T-helper 17 cell (primary cell): Measurements from ENCODE around the gene MYO1E. TPM values are rescaled to one million over a fixed set of nuclear protein-coding genes. Genes with fewer than 3 reads are reported as not detected.

Experiments
- ATAC-seq: fragments of 150-1000 bp; cut with Tn5 transposase; 2 replicates; pipeline ENCODE4 v1.10.0; 2021; ENCODE audit warnings: mild to moderate bottlenecking, moderate library complexity
- DNase-seq, 3 donors: peaks; one replicate each; pipeline versions ENCODE4 v3.0.0 to v3.0.0-alpha.2; 2020 to 2021
- H3K9me3 ChIP-seq: one replicate; pipeline ENCODE4 v1.7.0; 2013; ENCODE audit warnings: low read length, mild to moderate bottlenecking; ENCODE audit not compliant: control insufficient read depth, poor library complexity, severe bottlenecking
- H3K27ac Mint-ChIP-seq: one replicate; pipeline ENCODE4 v1.8.0; 2022; ENCODE audit warnings: mild to moderate bottlenecking, moderate library complexity, mixed read lengths
- H3K27me3 Mint-ChIP-seq: one replicate; pipeline ENCODE4 v1.8.0; 2022; ENCODE audit warnings: mixed read lengths
- H3K36me3 Mint-ChIP-seq: one replicate; pipeline ENCODE4 v1.8.0; 2022; ENCODE audit warnings: low read depth, mixed read lengths
- H3K4me1 Mint-ChIP-seq: one replicate; pipeline ENCODE4 v1.8.0; 2022; ENCODE audit warnings: mild to moderate bottlenecking, mixed read lengths
- H3K4me3 Mint-ChIP-seq: one replicate; pipeline ENCODE4 v1.8.0; 2022; ENCODE audit warnings: mild to moderate bottlenecking, moderate library complexity, mixed read lengths
- total RNA-seq, 4 donors: library from RNA in 2 of 4; stranded (reverse) in 2 of 4; gene quantifications; one replicate each; pipeline ENCODE4 v1.2.3 and lab custom pipeline; 2022 to 2026

MYO1E gene
- total RNA-seq, 2 donors from 2014 or later, result 4.0 to 4.1 TPM

DNA sequence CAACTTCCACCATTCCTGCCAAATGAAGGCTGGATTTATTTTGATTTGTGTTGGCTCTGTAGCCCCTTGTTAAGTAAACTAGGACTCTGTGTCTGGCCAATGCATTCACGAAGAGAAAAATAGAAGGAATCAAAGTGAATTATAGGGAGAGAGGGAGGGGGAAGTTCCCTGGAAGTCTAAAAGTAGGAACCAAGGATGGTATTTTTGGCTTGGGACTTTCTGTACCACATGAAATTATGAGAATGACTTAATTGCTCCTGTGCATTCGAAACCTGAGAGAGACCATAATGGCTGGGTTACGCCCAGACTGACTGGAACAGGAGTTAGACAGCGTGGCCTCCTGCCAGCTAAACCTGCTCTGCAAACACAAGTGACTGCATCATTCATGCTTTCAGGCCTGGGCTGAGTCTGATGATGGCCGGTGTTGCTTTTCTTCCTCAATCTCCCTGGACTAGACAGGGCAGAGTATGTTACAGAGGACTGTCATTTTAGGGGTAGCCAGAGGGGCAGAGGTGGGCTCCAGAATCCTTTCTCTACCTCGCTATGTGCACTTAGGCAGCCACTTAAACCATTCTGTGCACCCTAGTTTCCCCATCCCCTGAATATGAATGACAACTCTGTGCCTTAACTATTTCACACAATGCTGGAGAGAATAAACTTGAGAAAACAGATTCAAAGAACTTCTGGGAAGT lies 58.9 kb downstream of the MYO1E start:
- H3K4me1 Mint-ChIP-seq, result peaks cover 5% of the 10 kb centered on the region
- H3K9me3 ChIP-seq, result no peaks in the 10 kb centered on the region
- DNase-seq (no peak), ATAC-seq (no peak)
- peaks cover 18% of the 10 kb centered on the region for H3K27me3 Mint-ChIP-seq
- H3K4me3 Mint-ChIP-seq, result no peak overlapping the region
- H3K27ac Mint-ChIP-seq, result no peak overlapping the region
- H3K36me3 Mint-ChIP-seq, result no peaks in the 10 kb centered on the region

DNA sequence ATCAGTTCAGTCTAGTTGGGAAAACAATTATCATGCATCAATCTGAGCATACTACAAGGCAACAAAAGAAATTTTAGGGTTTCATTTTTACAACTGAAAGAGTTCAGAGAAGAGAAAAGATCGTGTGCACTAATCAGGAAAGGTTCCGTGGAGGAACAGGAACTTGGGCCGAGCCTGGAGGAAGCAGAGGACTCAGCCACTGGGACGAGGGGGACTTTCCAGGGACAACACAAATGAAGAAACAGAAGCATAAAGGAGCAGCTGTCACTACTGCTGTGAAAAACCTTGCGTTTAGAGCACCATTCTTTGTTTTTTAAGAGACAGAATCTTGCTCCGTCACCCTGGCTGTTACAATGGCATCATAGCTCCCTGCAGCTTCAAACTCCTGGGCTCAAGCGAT lies 60.5 kb downstream of the MYO1E start:
- Mint-ChIP-seq H3K27me3 (peaks cover 18% of the 10 kb centered on the region), H3K36me3 (no peaks in the 10 kb centered on the region), H3K27ac (no peak overlapping the region), H3K4me1 (peaks cover 2% of the 10 kb centered on the region), H3K4me3 (no peak overlapping the region)
- DNase-seq (no peak), ATAC-seq (no peak)
- H3K9me3 ChIP-seq, result no peaks in the 10 kb centered on the region

DNA sequence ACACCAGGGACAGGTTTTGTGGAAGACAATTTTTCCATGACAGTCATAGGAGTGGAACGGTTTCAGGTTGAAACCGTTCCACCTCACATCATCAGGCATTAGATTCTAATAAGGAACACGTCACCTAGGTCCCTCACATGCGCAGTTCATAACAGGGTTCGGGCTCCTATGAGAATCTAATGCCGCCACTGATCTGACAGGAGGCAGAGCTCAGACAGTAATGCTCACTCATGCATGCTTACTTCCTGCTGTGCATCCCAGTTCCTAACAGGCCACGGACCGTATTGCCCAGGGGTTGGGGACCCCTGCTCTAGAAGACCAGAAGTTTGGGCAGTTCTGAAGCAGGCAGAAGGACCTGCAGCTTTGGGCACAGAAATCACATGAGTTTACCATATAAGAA lies 61.5 kb downstream of the MYO1E start:
- no peaks in the 10 kb centered on the region for H3K36me3 Mint-ChIP-seq
- H3K4me1 Mint-ChIP-seq, result peaks cover 2% of the 10 kb centered on the region
- H3K9me3 ChIP-seq, result no peaks in the 10 kb centered on the region
- ATAC-seq (no peak), DNase-seq (no peak)
- no peak overlapping the region for H3K4me3 Mint-ChIP-seq
- H3K27ac Mint-ChIP-seq, result no peak overlapping the region
- H3K27me3 Mint-ChIP-seq, result peaks cover 18% of the 10 kb centered on the region

DNA sequence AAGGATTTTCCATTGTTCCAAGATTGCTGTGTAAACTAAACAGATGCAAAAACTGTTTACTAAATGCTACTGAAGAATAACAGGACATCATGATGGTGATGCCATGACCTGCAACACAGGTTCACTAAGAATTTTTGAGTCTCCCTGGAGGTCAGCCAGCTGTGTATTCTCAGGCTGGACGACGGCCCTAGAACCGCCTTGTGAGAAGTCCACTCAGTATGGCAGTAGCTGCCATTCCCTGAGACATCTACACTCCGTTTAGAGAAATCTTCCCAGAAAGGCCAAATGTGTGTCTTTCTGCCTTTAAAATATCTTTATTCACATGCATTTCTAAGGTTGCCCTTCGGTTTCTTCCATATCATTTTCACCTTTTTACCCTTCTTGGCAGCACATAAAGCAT lies 63.3 kb downstream of the MYO1E start:
- no peaks in the 10 kb centered on the region for H3K9me3 ChIP-seq
- no peak overlapping the region for H3K4me3 Mint-ChIP-seq
- peaks cover 17% of the 10 kb centered on the region for H3K27me3 Mint-ChIP-seq
- H3K4me1 Mint-ChIP-seq, result no peaks in the 10 kb centered on the region
- H3K27ac Mint-ChIP-seq, result no peak overlapping the region
- DNase-seq, result no peak
- H3K36me3 Mint-ChIP-seq, result no peaks in the 10 kb centered on the region
- ATAC-seq, result no peak

DNA sequence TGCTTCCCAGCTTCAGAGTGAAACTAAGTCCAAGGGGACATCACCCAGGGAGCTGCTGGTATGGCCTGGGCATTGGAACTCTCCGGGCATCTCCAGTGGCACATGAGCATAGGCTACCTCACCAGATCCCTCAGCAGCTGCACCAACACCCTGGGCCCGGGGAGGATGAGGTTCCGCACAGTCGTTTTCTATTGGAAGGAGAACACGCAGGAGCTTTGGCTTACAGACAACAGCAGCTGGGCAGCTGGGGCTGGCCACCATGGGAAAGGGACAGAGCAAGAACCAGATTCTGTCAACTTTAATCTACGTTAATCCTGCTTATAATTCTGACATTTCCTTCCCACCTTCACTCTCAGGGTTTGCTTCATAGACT lies 65.5 kb downstream of the MYO1E start:
- Mint-ChIP-seq H3K4me3 (no peak overlapping the region), H3K27ac (no peak overlapping the region), H3K4me1 (peaks cover 2% of the 10 kb centered on the region), H3K36me3 (no peaks in the 10 kb centered on the region), H3K27me3 (peaks cover 12% of the 10 kb centered on the region)
- DNase-seq (no peak), ATAC-seq (no peak)
- H3K9me3 ChIP-seq, result no peaks in the 10 kb centered on the region

DNA sequence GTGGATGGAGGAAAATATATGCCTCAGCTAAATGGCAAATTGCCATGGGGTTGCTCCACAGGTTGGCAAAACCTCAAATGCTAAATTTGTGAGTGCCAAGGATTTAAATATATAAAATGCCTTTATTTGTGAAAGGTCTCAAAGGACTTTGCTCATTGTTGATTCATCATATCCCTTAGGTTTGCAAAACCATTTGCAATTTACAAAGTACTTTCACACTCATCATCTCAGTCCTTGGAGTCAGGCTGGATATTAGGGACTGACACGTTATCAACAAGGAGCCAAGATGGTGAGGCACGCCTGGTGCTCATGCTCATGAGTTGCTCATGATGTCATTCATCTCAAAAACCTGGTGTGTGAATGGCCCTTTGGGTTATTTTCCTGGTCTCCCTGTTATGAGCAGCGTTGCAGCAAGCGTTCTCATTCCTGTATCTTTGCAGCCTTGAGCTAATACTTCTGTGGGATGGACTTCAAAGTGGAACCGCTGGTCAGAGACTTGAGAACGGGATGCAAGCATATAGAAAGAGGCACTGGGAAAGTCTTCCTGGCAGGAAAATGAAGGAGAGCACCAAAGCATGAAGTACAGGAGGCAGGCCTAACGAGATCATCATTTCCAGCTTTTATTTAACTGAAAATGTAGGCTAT lies 66.0 kb downstream of the MYO1E start:
- no peak overlapping the region for H3K4me3 Mint-ChIP-seq
- H3K27me3 Mint-ChIP-seq, result peaks cover 7% of the 10 kb centered on the region
- H3K4me1 Mint-ChIP-seq, result peaks cover 2% of the 10 kb centered on the region
- ATAC-seq (no peak), DNase-seq (no peak)
- H3K27ac Mint-ChIP-seq, result no peak overlapping the region
- H3K9me3 ChIP-seq, result no peaks in the 10 kb centered on the region
- no peaks in the 10 kb centered on the region for H3K36me3 Mint-ChIP-seq

DNA sequence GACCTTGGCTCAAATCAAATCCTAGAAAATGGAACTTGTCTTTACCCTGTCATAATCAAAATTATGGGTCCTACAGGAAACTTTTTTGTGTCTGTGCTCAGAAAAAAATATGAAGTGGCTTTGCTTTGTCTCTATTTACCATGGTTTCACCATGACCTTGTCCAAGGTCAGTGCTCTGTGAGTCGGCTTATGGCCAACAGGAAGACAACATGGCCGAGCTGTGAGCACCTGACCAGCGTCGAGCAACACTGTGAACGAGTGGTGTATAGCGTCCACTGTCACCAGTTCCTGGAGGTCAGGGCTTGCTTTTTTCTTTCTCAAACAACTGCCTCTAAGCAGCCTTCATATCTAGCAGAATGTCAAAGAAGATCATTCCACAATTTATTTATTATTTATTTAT lies 67.9 kb downstream of the MYO1E start:
- peaks cover 14% of the 10 kb centered on the region for H3K4me1 Mint-ChIP-seq
- peaks cover under 1% of the 10 kb centered on the region for H3K27me3 Mint-ChIP-seq
- no peaks in the 10 kb centered on the region for H3K36me3 Mint-ChIP-seq
- H3K27ac Mint-ChIP-seq, result no peak overlapping the region
- no peaks in the 10 kb centered on the region for H3K9me3 ChIP-seq
- DNase-seq (no peak), ATAC-seq (no peak)
- no peak overlapping the region for H3K4me3 Mint-ChIP-seq

DNA sequence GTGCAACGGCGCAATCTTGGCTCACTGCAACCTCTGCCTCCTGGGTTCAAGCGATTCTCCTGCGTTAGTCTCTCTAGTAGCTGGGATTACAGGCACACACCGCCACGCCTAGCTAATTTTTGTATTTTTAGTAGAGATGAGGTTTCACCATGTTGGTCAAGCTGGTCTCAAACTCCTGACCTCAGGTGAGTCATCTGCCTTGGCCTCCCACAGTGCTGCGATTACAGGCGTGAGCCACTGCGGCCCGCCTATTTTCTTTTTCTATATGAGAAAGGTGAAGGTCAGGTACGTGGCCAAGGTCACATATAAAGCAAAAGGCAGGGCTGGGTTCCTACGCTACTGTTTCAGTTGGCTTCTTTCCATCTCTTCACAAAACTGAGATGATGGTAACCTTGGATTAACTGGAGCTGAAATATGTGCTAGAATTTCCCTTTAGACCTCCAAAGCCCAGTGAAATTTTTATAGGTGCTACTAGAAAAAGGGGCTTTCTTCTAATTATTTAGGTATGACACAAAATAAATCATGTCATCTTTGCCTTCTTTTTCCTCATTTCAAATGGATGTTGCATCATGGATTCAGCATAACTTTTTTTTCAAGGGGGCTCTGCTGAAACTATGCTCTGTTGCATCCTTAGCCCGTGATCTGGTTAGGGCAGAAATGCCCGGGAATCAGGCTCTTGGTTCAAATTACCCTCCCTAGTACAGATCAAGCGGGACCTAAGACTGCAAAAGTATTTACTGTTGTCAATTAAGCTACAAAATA lies 68.5 kb downstream of the MYO1E start:
- H3K9me3 ChIP-seq, result no peaks in the 10 kb centered on the region
- Mint-ChIP-seq H3K4me1 (peaks cover 18% of the 10 kb centered on the region), H3K4me3 (no peak overlapping the region), H3K36me3 (no peaks in the 10 kb centered on the region), H3K27ac (no peak overlapping the region), H3K27me3 (no peaks in the 10 kb centered on the region)
- DNase-seq (no peak), ATAC-seq (no peak)

DNA sequence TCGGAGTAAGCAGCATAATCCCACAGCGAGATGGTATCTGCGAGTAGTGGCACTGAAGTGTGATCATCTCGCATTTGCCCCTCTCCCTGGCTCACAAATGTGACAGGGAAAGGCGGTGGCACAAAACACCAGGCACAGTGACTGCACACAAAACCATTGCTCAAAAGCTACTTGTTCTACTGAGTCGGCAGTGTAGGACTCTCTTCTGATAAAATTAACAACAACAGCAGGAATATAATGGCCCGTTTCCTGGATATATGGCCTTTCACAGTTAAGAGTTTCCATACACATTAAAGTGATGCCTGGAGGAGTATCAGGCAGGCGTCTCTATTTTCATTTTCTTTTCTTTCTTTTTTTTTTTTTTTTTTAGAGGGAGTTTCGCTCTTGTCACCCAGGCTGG lies 69.0 kb downstream of the MYO1E start:
- Mint-ChIP-seq H3K27me3 (no peaks in the 10 kb centered on the region), H3K36me3 (no peaks in the 10 kb centered on the region), H3K4me1 (peaks cover 18% of the 10 kb centered on the region), H3K27ac (no peak overlapping the region), H3K4me3 (no peak overlapping the region)
- ATAC-seq (no peak), DNase-seq (no peak)
- no peaks in the 10 kb centered on the region for H3K9me3 ChIP-seq

DNA sequence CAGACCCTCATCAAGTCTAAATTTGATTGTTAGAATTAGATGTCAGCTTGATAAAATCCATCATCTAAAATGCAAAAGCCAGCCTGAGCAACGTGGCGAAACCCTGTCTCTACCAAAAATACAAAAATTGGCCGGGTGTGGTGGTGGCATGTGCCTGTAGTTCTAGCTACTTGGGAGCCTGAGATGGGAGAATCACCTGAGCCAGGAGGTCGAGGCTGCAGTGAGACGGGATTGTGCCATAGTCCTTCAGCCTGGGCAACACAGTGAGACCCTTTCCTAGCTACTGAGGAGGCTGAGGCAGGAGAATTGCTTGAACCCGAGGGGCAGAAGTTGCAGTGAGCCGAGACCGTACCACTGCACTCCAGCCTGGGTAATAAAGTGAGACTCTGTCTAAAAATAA lies 69.5 kb downstream of the MYO1E start:
- ATAC-seq (no peak), DNase-seq (no peak)
- H3K4me1 Mint-ChIP-seq, result peaks cover 23% of the 10 kb centered on the region
- no peaks in the 10 kb centered on the region for H3K9me3 ChIP-seq
- no peaks in the 10 kb centered on the region for H3K36me3 Mint-ChIP-seq
- no peak overlapping the region for H3K27ac Mint-ChIP-seq
- H3K4me3 Mint-ChIP-seq, result no peak overlapping the region
- no peaks in the 10 kb centered on the region for H3K27me3 Mint-ChIP-seq

DNA sequence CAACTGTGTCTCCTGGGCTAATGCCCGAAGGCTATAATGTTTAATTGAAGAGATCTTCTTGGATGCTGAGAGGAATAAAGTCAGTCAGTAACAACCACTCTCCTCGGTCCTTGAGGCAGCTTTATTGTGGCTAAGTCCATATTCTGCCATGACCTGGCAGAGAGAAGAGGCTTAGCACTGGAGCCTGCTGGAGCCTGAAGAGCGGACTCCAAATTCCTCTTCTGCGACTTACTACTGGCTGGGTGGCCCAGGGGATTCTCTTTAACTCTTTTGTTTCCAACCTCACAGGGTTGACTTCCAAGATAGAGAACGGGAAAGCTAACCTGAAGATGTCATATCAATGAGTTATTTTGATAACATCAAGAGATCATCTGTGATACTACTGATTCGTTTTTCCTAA lies 71.1 kb downstream of the MYO1E start:
- no peaks in the 10 kb centered on the region for H3K9me3 ChIP-seq
- Mint-ChIP-seq H3K4me1 (peaks cover 23% of the 10 kb centered on the region), H3K36me3 (no peaks in the 10 kb centered on the region), H3K27ac (no peak overlapping the region), H3K27me3 (no peaks in the 10 kb centered on the region), H3K4me3 (no peak overlapping the region)
- no peak for DNase-seq
- ATAC-seq, result no peak

DNA sequence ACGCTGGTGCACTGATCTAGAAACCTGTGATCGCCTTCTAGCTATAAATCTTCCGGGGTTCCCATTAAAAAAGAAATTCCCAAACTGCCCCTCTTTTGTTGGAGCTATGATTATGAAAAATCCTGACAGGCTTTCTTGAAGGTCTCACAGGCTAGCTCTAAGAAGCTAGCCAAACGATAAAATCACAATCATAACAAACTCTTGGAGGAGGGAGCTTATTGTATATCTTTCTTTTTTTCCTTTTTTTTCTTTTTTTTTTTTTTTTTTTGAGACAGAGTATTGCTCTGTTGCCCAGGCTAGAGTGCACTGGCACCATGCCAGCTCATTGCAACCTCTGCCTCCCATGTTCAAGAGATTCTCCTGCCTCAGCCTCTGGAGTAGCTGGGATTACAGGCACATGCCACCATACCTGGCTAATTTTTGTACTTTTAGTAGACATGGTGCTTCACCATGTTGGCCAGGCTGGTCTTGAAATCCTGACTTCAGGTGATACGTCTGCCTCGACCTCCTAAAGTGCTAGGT lies 72.0 kb downstream of the MYO1E start:
- Mint-ChIP-seq H3K27me3 (no peaks in the 10 kb centered on the region), H3K36me3 (no peaks in the 10 kb centered on the region), H3K27ac (peak overlapping the region; percentile 86), H3K4me3 (peak overlapping the region; percentile 80), H3K4me1 (peaks cover 23% of the 10 kb centered on the region)
- ATAC-seq, result no peak
- no peaks in the 10 kb centered on the region for H3K9me3 ChIP-seq
- DNase-seq, result no peak

DNA sequence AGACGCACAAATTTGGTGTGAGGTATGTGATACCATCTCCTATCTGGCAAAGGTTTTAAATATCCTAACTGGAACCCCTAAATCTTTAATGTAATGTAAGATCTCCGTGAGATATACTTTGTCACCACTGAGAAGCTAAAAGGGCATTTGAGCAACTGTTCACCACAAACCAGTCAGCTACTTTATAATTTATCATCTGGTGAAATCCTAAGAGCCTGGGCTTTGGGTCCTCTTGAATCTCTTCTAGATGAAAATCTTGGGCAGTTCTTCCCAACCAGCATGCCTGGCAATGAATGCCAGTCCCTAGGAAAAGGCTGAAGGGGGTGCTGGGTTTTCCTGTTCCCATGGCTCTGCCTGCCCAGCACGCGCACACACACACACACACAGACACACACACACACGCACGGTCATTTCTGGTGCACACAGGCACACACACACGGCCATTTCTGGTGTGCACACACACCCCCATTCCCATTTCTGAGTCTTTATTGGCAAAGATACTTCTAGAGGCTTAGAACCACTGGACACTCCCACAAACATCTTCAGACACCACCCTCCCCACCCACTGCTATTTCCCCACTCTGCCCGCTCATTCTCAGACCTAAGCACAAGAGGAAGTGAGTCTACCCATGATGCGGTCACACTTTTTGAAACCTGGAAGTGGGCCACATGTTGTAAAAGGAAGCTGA lies 72.6 kb downstream of the MYO1E start:
- peak; percentile 95 for ATAC-seq
- peak in 2 of 3 donors; percentile 22 to 30 for DNase-seq
- Mint-ChIP-seq H3K36me3 (no peaks in the 10 kb centered on the region), H3K27me3 (no peaks in the 10 kb centered on the region), H3K4me3 (peak overlapping the region; percentile 80), H3K4me1 (peaks cover 23% of the 10 kb centered on the region), H3K27ac (peak overlapping the region; percentile 86)
- H3K9me3 ChIP-seq, result no peaks in the 10 kb centered on the region
